Keratinocyte (primary cell): Measurements from ENCODE around the gene PCDHA12.

Experiments used
- EZH2 ChIP-seq: IDR thresholded peaks from one replicate; pipeline ENCODE4 v1.6.1; 2012; ENCODE audit warnings: inconsistent platforms, mild to moderate bottlenecking, low read length, moderate library complexity
- TF ChIP-seq, protein P1 (sequence below), 3 experiments: IDR thresholded peaks in 1 of 3; conservative IDR thresholded peaks in 1 of 3; optimal IDR thresholded peaks in 1 of 3; 2 replicates in 2 of 3; 3 replicates in 1 of 3; pipeline versions ENCODE3 to v1.5.1; 2011; ENCODE audit warnings: low read length in 3 of 3, mild to moderate bottlenecking in 3 of 3, moderate library complexity in 2 of 3, control low read depth in 1 of 3, inconsistent platforms in 1 of 3; ENCODE audit not compliant: insufficient read depth in 2 of 3; ENCODE audit errors: extremely low read depth in 1 of 3

DNA sequence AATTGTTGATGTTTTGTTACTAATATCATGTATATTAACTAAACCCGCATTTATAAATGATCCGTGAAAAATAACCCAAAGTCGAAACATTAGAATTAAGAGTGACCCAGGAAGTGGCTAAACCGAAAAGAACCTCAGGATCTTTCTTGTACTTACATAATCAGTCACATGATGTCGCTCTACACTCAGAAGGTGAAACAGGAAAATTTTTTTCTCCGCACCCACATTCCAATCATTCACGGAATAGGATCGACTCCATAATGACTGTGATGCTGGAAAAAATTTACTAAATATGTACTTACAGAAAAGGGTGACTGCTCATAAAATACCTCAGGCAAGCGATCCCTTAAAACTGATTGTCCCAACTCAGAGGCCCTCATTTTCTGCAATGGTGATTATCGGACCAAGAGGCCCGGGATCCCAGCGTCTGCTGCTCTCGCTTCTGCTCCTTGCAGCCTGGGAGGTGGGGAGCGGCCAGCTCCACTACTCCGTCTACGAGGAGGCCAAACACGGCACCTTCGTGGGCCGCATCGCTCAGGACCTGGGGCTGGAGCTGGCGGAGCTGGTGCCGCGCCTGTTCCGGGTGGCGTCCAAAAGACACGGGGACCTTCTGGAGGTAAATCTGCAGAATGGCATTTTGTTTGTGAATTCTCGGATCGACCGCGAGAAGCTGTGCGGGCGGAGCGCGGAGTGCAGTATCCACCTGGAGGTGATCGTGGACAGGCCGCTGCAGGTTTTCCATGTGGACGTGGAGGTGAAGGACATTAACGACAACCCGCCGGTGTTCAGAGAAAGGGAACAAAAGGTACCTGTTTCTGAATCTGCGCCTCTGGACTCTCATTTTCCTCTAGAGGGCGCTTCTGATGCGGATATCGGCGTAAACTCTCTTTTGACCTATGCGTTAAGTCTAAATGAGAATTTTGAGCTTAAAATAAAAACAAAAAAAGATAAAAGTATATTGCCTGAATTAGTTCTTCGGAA lies at the start of gene PCDHA12:
- TF ChIP-seq, protein P1, sequence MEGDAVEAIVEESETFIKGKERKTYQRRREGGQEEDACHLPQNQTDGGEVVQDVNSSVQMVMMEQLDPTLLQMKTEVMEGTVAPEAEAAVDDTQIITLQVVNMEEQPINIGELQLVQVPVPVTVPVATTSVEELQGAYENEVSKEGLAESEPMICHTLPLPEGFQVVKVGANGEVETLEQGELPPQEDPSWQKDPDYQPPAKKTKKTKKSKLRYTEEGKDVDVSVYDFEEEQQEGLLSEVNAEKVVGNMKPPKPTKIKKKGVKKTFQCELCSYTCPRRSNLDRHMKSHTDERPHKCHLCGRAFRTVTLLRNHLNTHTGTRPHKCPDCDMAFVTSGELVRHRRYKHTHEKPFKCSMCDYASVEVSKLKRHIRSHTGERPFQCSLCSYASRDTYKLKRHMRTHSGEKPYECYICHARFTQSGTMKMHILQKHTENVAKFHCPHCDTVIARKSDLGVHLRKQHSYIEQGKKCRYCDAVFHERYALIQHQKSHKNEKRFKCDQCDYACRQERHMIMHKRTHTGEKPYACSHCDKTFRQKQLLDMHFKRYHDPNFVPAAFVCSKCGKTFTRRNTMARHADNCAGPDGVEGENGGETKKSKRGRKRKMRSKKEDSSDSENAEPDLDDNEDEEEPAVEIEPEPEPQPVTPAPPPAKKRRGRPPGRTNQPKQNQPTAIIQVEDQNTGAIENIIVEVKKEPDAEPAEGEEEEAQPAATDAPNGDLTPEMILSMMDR (optimal IDR thresholded peaks at IDR 0.05 in 1 of 3, IDR thresholded peaks at IDR 0.05 in 1 of 3, conservative IDR thresholded peaks at IDR 0.05 in 1 of 3; ENCODE audit: extremely low read depth in 1 of 3, insufficient read depth in 2 of 3, low read length in 3 of 3) = no peak
- TF ChIP-seq EZH2 = no peak
